Thyroid gland (tissue), 4 donors: ENCODE results near the gene ADORA2A. TPM values are rescaled to one million over a fixed set of nuclear protein-coding genes. Genes with fewer than 3 reads are reported as not detected.
A peak's percentile ranks its signal among the peaks of the same experiment; 100 is the strongest.

Experiments used
- DNase-seq, 2 donors: peaks; one replicate each; pipeline ENCODE4 v3.0.0-alpha.2; 2019
- H3K27ac ChIP-seq, 3 donors: fragments of 200-600 bp; sonication (generic); 1 replicate in 2 of 3; 2 replicates in 1 of 3; pipeline ENCODE4 v1.5.1; 2016 to 2019; ENCODE audit warnings: mild to moderate bottlenecking in 1 of 3, moderate library complexity in 1 of 3
- H3K27me3 ChIP-seq: fragments of 200-600 bp; sonication (generic); one replicate; pipeline ENCODE4 v1.5.1; 2019
- H3K36me3 ChIP-seq, 2 donors: fragments of 200-600 bp; sonication (generic); one replicate each; pipeline ENCODE4 v1.5.1; 2016 to 2019
- H3K4me1 ChIP-seq, 2 donors: fragments of 200-600 bp; sonication (generic); one replicate each; pipeline ENCODE4 v1.5.1; 2017 to 2019
- H3K4me3 ChIP-seq, 3 donors: fragments of 200-600 bp; sonication (generic); replicated peaks in 1 of 3; 1 replicate in 2 of 3; 2 replicates in 1 of 3; pipeline ENCODE4 v1.5.1; 2016; ENCODE audit warnings: mild to moderate bottlenecking in 1 of 3
- H3K9me3 ChIP-seq: fragments of 200-600 bp; sonication (generic); one replicate; pipeline ENCODE4 v1.5.1; 2017
- CTCF ChIP-seq, 6 experiments: fragments of 200-600 bp in 3 of 6; fragments of 450-650 bp in 3 of 6; sonication (generic) in 3 of 6; IDR thresholded peaks; one replicate each; pipeline ENCODE4 v1.5.1; 2016 to 2019; ENCODE audit warnings: antibody characterized with exemption in 6 of 6, mild to moderate bottlenecking in 2 of 6, inconsistent platforms in 1 of 6, moderate library complexity in 1 of 6
- POLR2A ChIP-seq, 2 donors: fragments of 450-650 bp; IDR thresholded peaks; one replicate each; pipeline ENCODE4 v1.6.1; 2017; ENCODE audit warnings: antibody characterized with exemption in 2 of 2, mild to moderate bottlenecking in 2 of 2, moderate library complexity in 1 of 2
- WGBS, 2 donors: methylation state at CpG; one replicate each; pipeline ENCODE4 v1.1.5; 2017; 5-methylcytosine and 5-hydroxymethylcytosine counted together
- intact Hi-C: fragments of 100-400 bp; cut with DNase I; formaldehyde crosslinking; loops from one replicate; pipeline ENCODE4 v1.15.1; 2023
- total RNA-seq, 4 donors: library from RNA; depleted of rRNA; stranded (reverse); fragments of >200 nt; gene quantifications; one replicate each; pipeline ENCODE4 v1.2.3, GENCODE V29; 2016

Gene ADORA2A
- total RNA-seq, 4 donors from 2014 or later: 1.4 to 3.0 (median 2.5) TPM

DNA sequence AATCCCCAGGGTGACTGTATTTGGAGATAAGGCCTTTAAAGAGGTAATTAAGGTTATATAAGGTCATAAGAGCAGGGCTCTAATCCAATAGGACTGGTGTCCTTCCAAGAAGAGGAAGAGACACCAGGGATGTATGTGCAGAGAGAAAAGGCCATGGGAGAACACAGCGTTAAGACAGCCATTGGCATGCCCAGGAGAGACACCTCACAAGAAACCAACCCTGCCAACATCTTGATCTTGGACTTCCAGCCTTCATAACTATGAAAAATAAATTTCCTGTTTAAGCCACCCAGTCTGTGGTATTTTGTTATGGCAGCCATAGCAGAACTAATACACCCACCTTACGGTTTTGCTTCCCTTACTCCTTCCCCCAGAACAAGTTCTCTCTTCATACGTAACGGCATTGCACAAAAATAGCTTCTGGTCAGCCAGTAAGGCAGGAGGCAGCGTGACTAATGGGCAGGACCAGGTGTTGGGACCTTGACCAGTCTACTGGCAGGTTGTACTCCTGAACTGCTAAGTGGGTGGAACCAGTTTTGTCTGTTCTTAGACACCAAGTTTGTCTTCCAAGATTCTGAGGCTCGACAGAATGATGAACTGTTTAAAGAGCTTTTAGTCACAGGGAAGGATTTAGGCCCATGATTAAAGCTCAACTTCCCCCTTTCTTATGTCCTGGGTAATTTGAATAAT lies 35.8 kb downstream of the ADORA2A start:
- Histone ChIP-seq H3K27ac (no peak overlapping the region), H3K27me3 (no peaks in the 10 kb centered on the region), H3K4me1 (peaks cover 19 to 36% of the 10 kb centered on the region in 2 donors), H3K9me3 (no peaks in the 10 kb centered on the region), H3K4me3 (no peak overlapping the region), H3K36me3 (no peaks in the 10 kb centered on the region)
- WGBS, 2 donors: 75% methylated on average over 6 of the region's 6 CpGs
- peak; percentile 47 to 54 for DNase-seq
- no peak for TF ChIP-seq POLR2A (IDR thresholded peaks at IDR 0.05)
- TF ChIP-seq CTCF (IDR thresholded peaks at IDR 0.05): no peak
- intact Hi-C loops: no loop called here

DNA sequence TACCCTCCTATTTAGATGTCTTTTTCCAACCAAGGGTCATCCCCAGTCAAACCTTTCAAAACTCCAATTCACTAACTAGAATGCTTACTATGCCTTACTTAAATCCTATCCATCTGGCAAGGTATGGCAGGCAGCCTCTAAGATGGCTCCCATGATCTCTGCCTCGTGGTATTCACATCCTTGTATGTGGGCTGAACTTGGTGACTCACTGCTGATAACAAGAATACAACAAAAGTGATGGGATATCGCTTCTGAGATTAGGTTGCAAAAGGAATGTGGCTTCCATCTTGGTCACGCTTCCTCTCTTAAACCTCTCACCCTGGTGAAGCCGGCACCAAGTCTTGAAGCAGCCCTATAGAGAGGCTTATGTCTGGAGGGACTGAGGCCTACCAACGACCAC lies 38.2 kb downstream of the ADORA2A start:
- Histone ChIP-seq H3K4me1 (peaks cover 19 to 28% of the 10 kb centered on the region in 2 donors), H3K9me3 (no peaks in the 10 kb centered on the region), H3K4me3 (no peak overlapping the region), H3K27me3 (no peaks in the 10 kb centered on the region), H3K27ac (peak overlapping the region; percentile 58 to 81 (median 69)), H3K36me3 (no peaks in the 10 kb centered on the region)
- TF ChIP-seq POLR2A (IDR thresholded peaks at IDR 0.05) (no peak), CTCF (IDR thresholded peaks at IDR 0.05) (no peak)
- no peak for DNase-seq
- 64 to 69% methylated on average over 5 of the region's 5 CpGs for WGBS, 2 donors
- intact Hi-C loops: no loop called here

- intact Hi-C loops: no loop called here
- TF ChIP-seq CTCF (IDR thresholded peaks at IDR 0.05) (no peak), POLR2A (IDR thresholded peaks at IDR 0.05) (no peak)
- no peak for DNase-seq
- Histone ChIP-seq H3K4me1 (peaks cover 19 to 28% of the 10 kb centered on the region in 2 donors), H3K27ac (peak overlapping the region; percentile 58 to 81 (median 69)), H3K4me3 (no peak overlapping the region), H3K9me3 (no peaks in the 10 kb centered on the region), H3K27me3 (no peaks in the 10 kb centered on the region), H3K36me3 (no peaks in the 10 kb centered on the region)
- WGBS, 2 donors: 84 to 88% methylated on average over 3 of the region's 3 CpGs
These were observed 38.6 kb downstream of the ADORA2A start for GRCh38 chr22:24465975-24466374.

GRCh38 chr22:24466716-24467328 lies 39.4 kb downstream of the ADORA2A start:
- peaks cover 19 to 37% of the 10 kb centered on the region in 2 donors for H3K4me1 ChIP-seq
- WGBS, 2 donors: 6 to 15% methylated on average over 1 of the region's 1 CpG
- DNase-seq: peak; percentile 70 to 75
- no peaks in the 10 kb centered on the region for H3K27me3 ChIP-seq
- H3K4me3 ChIP-seq: no peak overlapping the region
- intact Hi-C loops: no loop called here
- H3K9me3 ChIP-seq: no peaks in the 10 kb centered on the region
- no peak for TF ChIP-seq CTCF (IDR thresholded peaks at IDR 0.05)
- TF ChIP-seq POLR2A (IDR thresholded peaks at IDR 0.05): no peak
- no peaks in the 10 kb centered on the region for H3K36me3 ChIP-seq
- peak overlapping the region; percentile 58 to 81 (median 69) for H3K27ac ChIP-seq

DNA sequence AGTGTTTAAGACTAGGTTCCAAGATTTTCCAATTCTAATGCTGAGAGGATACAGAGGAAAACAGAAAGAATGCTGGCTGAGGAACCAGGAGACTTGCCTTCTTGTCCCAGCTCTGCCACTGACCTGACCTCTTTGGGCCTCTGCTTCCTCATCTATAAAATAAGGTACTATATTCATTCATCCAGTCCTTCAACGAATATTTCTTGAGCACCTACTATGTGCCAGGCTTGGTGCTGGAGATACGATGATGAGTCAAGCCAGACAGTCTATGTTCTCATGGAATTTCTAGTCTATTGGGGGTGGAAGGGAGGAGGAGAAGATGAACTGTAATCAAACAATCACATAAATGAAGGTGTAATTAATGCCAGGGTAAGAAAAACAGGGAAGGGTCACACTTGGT lies 39.9 kb downstream of the ADORA2A start:
- H3K9me3 ChIP-seq: no peaks in the 10 kb centered on the region
- no peak overlapping the region for H3K4me3 ChIP-seq
- no peaks in the 10 kb centered on the region for H3K36me3 ChIP-seq
- TF ChIP-seq CTCF (IDR thresholded peaks at IDR 0.05) (no peak), POLR2A (IDR thresholded peaks at IDR 0.05) (no peak)
- H3K4me1 ChIP-seq: peaks cover 19 to 41% of the 10 kb centered on the region in 2 donors
- intact Hi-C loops: no loop called here
- no peaks in the 10 kb centered on the region for H3K27me3 ChIP-seq
- H3K27ac ChIP-seq: peak overlapping the region; percentile 26 to 81 (median 69)
- 68 to 85% methylated on average over 2 of the region's 2 CpGs for WGBS, 2 donors
- no peak for DNase-seq
